OCI-LY7 (cell line): ENCODE measurements around the gene PRKG1. TPM values are rescaled to one million over a fixed set of nuclear protein-coding genes. Genes with fewer than 3 reads are reported as not detected.

Experiments
- BruUV-seq: library from RNA; stranded (reverse); fragments of 400-500 nt; replicated peaks from 2 replicates; lab custom pipeline; 2021; lab: Mats Ljungman, UMichigan
- CTCF ChIA-PET: fragments of 300-600 bp; sonication (Branson Sonifier 250); formaldehyde crosslinking; loops from one replicate; lab custom pipeline; 2022; ENCODE audit warnings: antibody characterized with exemption; ENCODE audit not compliant: unreplicated experiment; lab: Charles Lee
- POLR2A ChIA-PET: fragments of 300-600 bp; sonication (Branson Sonifier 250); formaldehyde crosslinking; loops from one replicate; lab custom pipeline; 2022; ENCODE audit warnings: antibody characterized with exemption; lab: Charles Lee
- DNase-seq: peaks from one replicate; pipeline ENCODE4 v3.0.0-alpha.2; 2015; ENCODE audit warnings: low spot score
- H2AFZ ChIP-seq: fragments of 200-600 bp; sonication (generic), shearing (Covaris generic); 2 replicates; pipeline ENCODE4 v1.6.1; 2014; ENCODE audit warnings: mild to moderate bottlenecking, antibody characterized with exemption, low read length, moderate library complexity
- H3K27ac ChIP-seq: fragments of 200-600 bp; sonication (generic); 2 replicates; pipeline ENCODE4 v1.5.1; 2014; ENCODE audit warnings: mixed run types, low read depth, mild to moderate bottlenecking, moderate library complexity, low read length, inconsistent platforms; ENCODE audit not compliant: poor library complexity, severe bottlenecking
- H3K36me3 ChIP-seq: fragments of 200-600 bp; sonication (generic); 2 replicates; pipeline ENCODE4 v1.6.1; 2014; ENCODE audit warnings: mild to moderate bottlenecking, antibody characterized with exemption, low read length, moderate library complexity, mixed read lengths; ENCODE audit not compliant: insufficient read depth
- H3K4me1 ChIP-seq: fragments of 200-600 bp; sonication (generic); 2 replicates; pipeline ENCODE4 v1.5.1; 2014; ENCODE audit warnings: mild to moderate bottlenecking, low read length; ENCODE audit not compliant: insufficient read depth, poor library complexity, severe bottlenecking
- H3K4me2 ChIP-seq: fragments of 200-600 bp; sonication (generic); 2 replicates; pipeline ENCODE4 v1.6.1; 2014; ENCODE audit warnings: mild to moderate bottlenecking, low read length
- H3K4me3 ChIP-seq: fragments of 200-600 bp; sonication (generic); 2 replicates; pipeline ENCODE4 v1.5.1; 2014; ENCODE audit warnings: mild to moderate bottlenecking, low read depth, low read length; ENCODE audit not compliant: poor library complexity, severe bottlenecking
- H3K79me2 ChIP-seq: fragments of 200-600 bp; sonication (generic); 2 replicates; pipeline ENCODE4 v1.6.1; 2016; ENCODE audit warnings: low read depth, mild to moderate bottlenecking, low read length, moderate library complexity, mixed read lengths; ENCODE audit not compliant: insufficient read depth
- H3K9me2 ChIP-seq: fragments of 200-600 bp; sonication (generic); 2 replicates; pipeline ENCODE4 v1.6.1; 2016; ENCODE audit warnings: mild to moderate bottlenecking, low read length, mixed read lengths; ENCODE audit not compliant: insufficient read depth
- H3K9me3 ChIP-seq: fragments of 200-600 bp; sonication (generic); 2 replicates; pipeline ENCODE4 v1.6.1; 2014; ENCODE audit warnings: mild to moderate bottlenecking, mixed run types, low read length, mixed read lengths
- H4K20me1 ChIP-seq: fragments of 200-600 bp; sonication (generic); 2 replicates; pipeline ENCODE4 v1.6.1; 2014; ENCODE audit warnings: mild to moderate bottlenecking, antibody characterized with exemption, low read length, moderate library complexity, mixed read lengths; ENCODE audit not compliant: insufficient read depth
- CTCF ChIP-seq: fragments of 200-600 bp; sonication (generic); conservative IDR thresholded peaks from 2 replicates; pipeline ENCODE4 v1.5.1; 2014; ENCODE audit warnings: mild to moderate bottlenecking, antibody characterized with exemption, low read length, moderate library complexity, mixed read lengths
- EZH2phosphoT487 ChIP-seq: fragments of 200-600 bp; sonication (generic); IDR thresholded peaks from 2 replicates; pipeline ENCODE4 v1.6.1; 2018; ENCODE audit warnings: low read depth, borderline replicate concordance, mild to moderate bottlenecking, mixed run types, antibody characterized with exemption, low read length, moderate library complexity, mixed read lengths
- intact Hi-C: fragments of 100-400 bp; cut with micrococcal nuclease; formaldehyde crosslinking; loops from one replicate; pipeline ENCODE4 v1.10.0; 2022; ENCODE audit not compliant: unreplicated experiment
- total RNA-seq, 2 experiments: library from RNA; depleted of rRNA in 1 of 2; stranded (reverse); fragments of >200 nt in 1 of 2; shearing (Covaris generic) in 1 of 2; gene quantifications; 2 replicates each; pipeline ENCODE4 v1.2.3, GENCODE V29; 2014 to 2022

The PRKG1 gene
- total RNA-seq, 2 experiments from 2014 or later: not detected

GRCh38 chr10:52083422-52083821 is 1009.1 kb downstream of the PRKG1 start:
- H3K36me3 ChIP-seq: no peaks in the 10 kb centered on the region
- no peak for DNase-seq
- no peaks in the 10 kb centered on the region for H3K4me1 ChIP-seq
- H2AFZ ChIP-seq: no peak overlapping the region
- TF ChIP-seq CTCF (no peak), EZH2phosphoT487 (no peak)
- no peak overlapping the region for H3K4me3 ChIP-seq
- intact Hi-C loops: no loop called here
- ChIA-PET CTCF (no interaction called here), POLR2A (interaction anchor here (0.5 kb wide), 1 partner anchor 403 kb away, joined by 3 read pairs; no protein-coding TSS in a partner anchor)
- no TSS peak for BruUV-seq
- no peaks in the 10 kb centered on the region for H3K9me2 ChIP-seq
- no peaks in the 10 kb centered on the region for H3K79me2 ChIP-seq
- H4K20me1 ChIP-seq: no peaks in the 10 kb centered on the region
- H3K9me3 ChIP-seq: no peaks in the 10 kb centered on the region
- no peak overlapping the region for H3K27ac ChIP-seq
- no peak overlapping the region for H3K4me2 ChIP-seq

GRCh38 chr10:52092390-52092789 is 1018.1 kb downstream of the PRKG1 start:
- Histone ChIP-seq H2AFZ (no peak overlapping the region), H3K4me1 (no peaks in the 10 kb centered on the region), H3K36me3 (no peaks in the 10 kb centered on the region), H4K20me1 (no peaks in the 10 kb centered on the region), H3K27ac (no peak overlapping the region), H3K4me2 (no peak overlapping the region), H3K4me3 (no peak overlapping the region), H3K9me2 (no peaks in the 10 kb centered on the region), H3K9me3 (no peaks in the 10 kb centered on the region), H3K79me2 (no peaks in the 10 kb centered on the region)
- ChIA-PET POLR2A (no interaction called here), CTCF (no interaction called here)
- DNase-seq: no peak
- TF ChIP-seq CTCF: no peak
- TF ChIP-seq EZH2phosphoT487: no peak
- BruUV-seq: no TSS peak
- intact Hi-C loops: no loop called here

- ChIA-PET POLR2A (interaction anchor here (0.5 kb wide), 1 partner anchor 28 kb away, joined by 3 read pairs; no protein-coding TSS in a partner anchor), CTCF (no interaction called here)
- Histone ChIP-seq H3K79me2 (no peaks in the 10 kb centered on the region), H3K9me3 (no peaks in the 10 kb centered on the region), H3K36me3 (no peaks in the 10 kb centered on the region), H3K27ac (no peak overlapping the region), H3K4me3 (no peak overlapping the region), H2AFZ (no peak overlapping the region), H3K4me1 (no peaks in the 10 kb centered on the region), H3K4me2 (no peak overlapping the region), H4K20me1 (no peaks in the 10 kb centered on the region), H3K9me2 (no peaks in the 10 kb centered on the region)
- no peak for DNase-seq
- BruUV-seq: no TSS peak
- no peak for TF ChIP-seq EZH2phosphoT487
- TF ChIP-seq CTCF: no peak
- intact Hi-C loops: no loop called here
Observed at GRCh38 chr10:52098130-52098529, 1023.8 kb downstream of the PRKG1 start.
